MM.1S (cell line): ENCODE results near the gene SLC41A2.
"Not testable (repeated sequence)": the region's sequence is repeated elsewhere in the genome, so short reads cannot be mapped to it uniquely, and the experiment has no call there.

Experiments
- DNase-seq: peaks from one replicate; pipeline ENCODE4 v3.0.0-alpha.2; 2015
- H2AFZ ChIP-seq: fragments of 300-600 bp; sonication (generic); 2 replicates; pipeline ENCODE4 v1.6.0; 2016; ENCODE audit warnings: antibody characterized with exemption, low read length
- H3F3A ChIP-seq: fragments of 300-600 bp; sonication (generic); 2 replicates; pipeline ENCODE4 v1.6.1; 2016; ENCODE audit warnings: mild to moderate bottlenecking, antibody characterized with exemption, low read length, moderate library complexity, mixed read lengths; ENCODE audit not compliant: insufficient read depth
- H3K27ac ChIP-seq: fragments of 300-600 bp; sonication (generic); 2 replicates; pipeline ENCODE4 v1.5.1; 2016; ENCODE audit warnings: mild to moderate bottlenecking, low read length
- H3K27me3 ChIP-seq: fragments of 300-600 bp; sonication (generic); replicated peaks from 2 replicates; pipeline ENCODE4 v1.6.0; 2016; ENCODE audit warnings: low read length; ENCODE audit not compliant: insufficient read depth
- H3K36me3 ChIP-seq: fragments of 300-600 bp; sonication (generic); replicated peaks from 2 replicates; pipeline ENCODE4 v1.6.1; 2016; ENCODE audit warnings: mild to moderate bottlenecking, low read length, mixed read lengths; ENCODE audit not compliant: insufficient read depth
- H3K4me1 ChIP-seq: fragments of 300-600 bp; sonication (generic); 2 replicates; pipeline ENCODE4 v1.6.1; 2016; ENCODE audit warnings: low read length, mixed read lengths
- H3K4me2 ChIP-seq: fragments of 300-600 bp; sonication (generic); 2 replicates; pipeline ENCODE4 v1.6.0; 2016; ENCODE audit warnings: low read depth, low read length
- H3K4me3 ChIP-seq: fragments of 300-600 bp; sonication (generic); 2 replicates; pipeline ENCODE4 v1.5.1; 2016; ENCODE audit warnings: low read length, mixed read lengths
- H3K79me2 ChIP-seq: fragments of 300-600 bp; sonication (generic); 2 replicates; pipeline ENCODE4 v1.6.1; 2016; ENCODE audit warnings: mixed run types, low read length, mixed read lengths
- H3K9ac ChIP-seq: fragments of 300-600 bp; sonication (generic); 2 replicates; pipeline ENCODE4 v1.6.1; 2016; ENCODE audit warnings: low read length, mixed read lengths
- H3K9me2 ChIP-seq: fragments of 300-600 bp; sonication (generic); replicated peaks from 2 replicates; pipeline ENCODE4 v1.6.1; 2016; ENCODE audit warnings: mild to moderate bottlenecking, low read length, mixed read lengths; ENCODE audit not compliant: insufficient read depth
- H3K9me3 ChIP-seq: fragments of 300-600 bp; sonication (generic); replicated peaks from 2 replicates; pipeline ENCODE4 v1.6.1; 2016; ENCODE audit warnings: mild to moderate bottlenecking, low read length, mixed read lengths; ENCODE audit not compliant: insufficient read depth
- H4K20me1 ChIP-seq: fragments of 300-600 bp; sonication (generic); 2 replicates; pipeline ENCODE4 v1.6.1; 2016; ENCODE audit warnings: mild to moderate bottlenecking, low read length, moderate library complexity, mixed read lengths; ENCODE audit not compliant: insufficient read depth
- EZH2 ChIP-seq: fragments of 300-600 bp; sonication (generic); optimal IDR thresholded peaks from 2 replicates; pipeline ENCODE3; 2017; ENCODE audit warnings: low read depth, mild to moderate bottlenecking, antibody characterized with exemption, low read length, mixed read lengths
- EZH2phosphoT487 ChIP-seq: fragments of 300-600 bp; sonication (generic); IDR thresholded peaks from 2 replicates; pipeline ENCODE4 v1.6.1; 2018; ENCODE audit warnings: antibody characterized with exemption, low read length
- TF ChIP-seq, protein P1 (sequence below): fragments of 300-600 bp; sonication (generic); IDR thresholded peaks from 2 replicates; pipeline ENCODE4 v1.5.1; 2016; ENCODE audit warnings: antibody characterized with exemption, low read length, mixed read lengths

Gene SLC41A2

DNA sequence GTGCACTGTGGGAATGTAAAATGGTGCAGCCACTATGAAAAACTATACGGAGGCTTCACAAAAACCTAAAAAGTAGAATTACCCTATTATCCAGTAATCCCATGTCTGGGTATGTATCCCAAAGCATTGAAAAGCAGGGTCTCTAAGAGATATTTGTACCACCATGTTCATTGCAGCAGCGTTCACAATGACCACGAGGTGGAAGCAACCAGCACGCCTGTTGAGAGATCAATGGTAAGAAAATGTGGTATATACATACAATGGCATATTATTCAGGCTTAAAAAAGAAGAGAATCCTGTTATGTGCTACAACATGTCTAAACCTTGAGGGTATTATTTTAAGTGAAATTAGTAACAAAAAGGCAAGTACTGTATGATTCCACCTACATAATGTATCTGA, 27.1 kb upstream of the SLC41A2 start:
- peaks cover 19% of the 10 kb centered on the region for H3K36me3 ChIP-seq
- H3F3A ChIP-seq = peaks cover 11% of the 10 kb centered on the region; the same call in 1 of the 2 replicates
- peak overlapping the region; percentile 82 for H2AFZ ChIP-seq
- H3K27ac ChIP-seq = peak overlapping the region; percentile 48; the same call in 1 of the 2 replicates
- H3K4me3 ChIP-seq = peak overlapping the region; percentile 77
- H3K9me3 ChIP-seq = no peaks in the 10 kb centered on the region
- no peaks in the 10 kb centered on the region for H3K9me2 ChIP-seq
- TF ChIP-seq EZH2 = no peak
- no peak for TF ChIP-seq EZH2phosphoT487
- TF ChIP-seq, protein P1, sequence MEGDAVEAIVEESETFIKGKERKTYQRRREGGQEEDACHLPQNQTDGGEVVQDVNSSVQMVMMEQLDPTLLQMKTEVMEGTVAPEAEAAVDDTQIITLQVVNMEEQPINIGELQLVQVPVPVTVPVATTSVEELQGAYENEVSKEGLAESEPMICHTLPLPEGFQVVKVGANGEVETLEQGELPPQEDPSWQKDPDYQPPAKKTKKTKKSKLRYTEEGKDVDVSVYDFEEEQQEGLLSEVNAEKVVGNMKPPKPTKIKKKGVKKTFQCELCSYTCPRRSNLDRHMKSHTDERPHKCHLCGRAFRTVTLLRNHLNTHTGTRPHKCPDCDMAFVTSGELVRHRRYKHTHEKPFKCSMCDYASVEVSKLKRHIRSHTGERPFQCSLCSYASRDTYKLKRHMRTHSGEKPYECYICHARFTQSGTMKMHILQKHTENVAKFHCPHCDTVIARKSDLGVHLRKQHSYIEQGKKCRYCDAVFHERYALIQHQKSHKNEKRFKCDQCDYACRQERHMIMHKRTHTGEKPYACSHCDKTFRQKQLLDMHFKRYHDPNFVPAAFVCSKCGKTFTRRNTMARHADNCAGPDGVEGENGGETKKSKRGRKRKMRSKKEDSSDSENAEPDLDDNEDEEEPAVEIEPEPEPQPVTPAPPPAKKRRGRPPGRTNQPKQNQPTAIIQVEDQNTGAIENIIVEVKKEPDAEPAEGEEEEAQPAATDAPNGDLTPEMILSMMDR = peak; percentile 43
- peaks cover 12% of the 10 kb centered on the region for H3K4me1 ChIP-seq
- H3K9ac ChIP-seq = peak overlapping the region; percentile 67; the same call in 1 of the 2 replicates
- peak overlapping the region; percentile 89 for H3K4me2 ChIP-seq
- H3K79me2 ChIP-seq = peaks cover 42% of the 10 kb centered on the region
- H3K27me3 ChIP-seq = no peaks in the 10 kb centered on the region
- peak; percentile 35 for DNase-seq
- no peaks in the 10 kb centered on the region for H4K20me1 ChIP-seq

DNA sequence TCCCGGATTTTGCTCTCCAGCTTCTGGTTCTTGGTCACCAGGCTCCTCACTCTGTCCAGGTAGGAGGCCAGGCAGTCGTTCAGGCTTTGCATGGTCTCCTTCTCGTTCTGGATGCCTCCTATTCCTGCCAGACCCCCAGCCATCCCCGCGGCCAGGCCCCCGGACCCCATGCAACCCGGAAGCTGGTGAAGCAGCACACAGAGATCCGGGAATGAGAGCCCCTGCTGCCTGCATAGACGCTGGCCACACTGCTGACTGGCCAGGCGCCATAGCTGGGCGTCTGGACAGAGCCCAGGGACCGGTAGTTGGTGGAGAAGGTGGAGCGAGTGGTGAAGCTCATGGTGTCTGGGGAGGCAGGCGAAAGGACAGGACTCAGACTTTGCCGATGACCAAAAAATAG, 19.6 kb upstream of the SLC41A2 start:
- H3K4me3 ChIP-seq, H3K9ac ChIP-seq, H3K4me2 ChIP-seq, H3K27ac ChIP-seq, H4K20me1 ChIP-seq, H3K36me3 ChIP-seq, H3K79me2 ChIP-seq, H3K9me3 ChIP-seq, DNase-seq, H3K27me3 ChIP-seq, H3F3A ChIP-seq, H3K9me2 ChIP-seq, H2AFZ ChIP-seq, H3K4me1 ChIP-seq: not testable (repeated sequence)

DNA sequence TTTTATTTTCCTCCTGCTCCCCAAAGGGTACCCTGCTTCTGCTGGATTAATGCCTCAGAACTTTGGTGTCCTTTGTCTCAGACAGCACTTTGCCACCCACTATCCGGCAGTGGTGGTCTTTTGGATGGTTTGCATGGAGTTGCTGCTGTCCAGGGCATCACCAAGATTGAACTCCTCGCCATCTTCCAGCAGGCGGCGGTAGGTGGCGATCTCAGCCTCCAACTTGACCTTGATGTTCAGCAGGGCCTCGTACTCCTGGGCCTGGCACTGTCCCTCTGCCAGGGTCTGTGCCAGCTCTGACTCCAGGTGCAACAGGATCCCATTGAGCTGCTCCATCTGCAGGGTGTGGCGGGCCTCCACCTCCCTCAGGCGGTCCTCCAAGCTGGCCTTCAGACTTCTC, 18.6 kb upstream of the SLC41A2 start:
- Histone ChIP-seq H3K27ac (no peak overlapping the region), H4K20me1 (no peaks in the 10 kb centered on the region), H3K9ac (no peak overlapping the region), H2AFZ (no peak overlapping the region), H3K79me2 (no peaks in the 10 kb centered on the region), H3F3A (peaks cover 8% of the 10 kb centered on the region), H3K27me3 (no peaks in the 10 kb centered on the region), H3K9me2 (no peaks in the 10 kb centered on the region), H3K4me2 (no peak overlapping the region), H3K36me3 (no peaks in the 10 kb centered on the region), H3K4me3 (no peak overlapping the region), H3K9me3 (no peaks in the 10 kb centered on the region), H3K4me1 (no peaks in the 10 kb centered on the region)
- TF ChIP-seq EZH2 (no peak), EZH2phosphoT487 (no peak)
- TF ChIP-seq, protein P1 = no peak
- DNase-seq = no peak

DNA sequence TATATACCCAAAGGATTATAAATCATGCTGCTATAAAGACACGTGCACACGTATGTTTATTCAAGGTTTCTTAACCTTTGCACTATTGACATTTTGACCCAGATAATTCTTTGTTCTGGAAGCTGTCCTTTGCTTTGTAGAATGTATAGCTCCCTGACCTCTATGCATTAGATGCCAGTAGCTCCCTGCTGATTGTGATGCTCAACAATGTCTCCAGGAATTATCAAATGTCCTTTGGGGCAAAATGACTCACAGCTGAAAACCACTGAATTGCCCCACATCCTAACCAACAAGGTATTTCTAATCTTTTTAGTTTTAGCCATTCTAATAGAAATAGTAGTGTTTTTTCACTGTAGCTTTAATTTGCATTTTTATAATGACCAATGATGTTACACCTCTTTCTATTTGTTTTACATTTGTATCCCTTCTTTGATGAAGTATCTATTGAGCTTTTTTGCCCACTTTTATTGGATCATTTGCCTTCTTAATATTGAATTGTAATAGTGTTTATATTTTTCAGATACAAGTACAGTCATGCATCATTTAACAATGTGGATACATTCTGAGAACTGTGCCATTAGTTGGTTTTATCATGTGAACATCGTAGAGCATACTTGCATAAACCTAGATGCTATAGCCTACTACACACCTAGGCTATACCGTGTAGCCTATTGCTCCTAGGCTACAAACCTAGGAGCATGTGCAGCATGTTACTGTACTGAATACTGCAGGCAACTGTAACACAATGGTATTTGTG, 17.7 kb upstream of the SLC41A2 start:
- no peak for TF ChIP-seq EZH2
- no peak for TF ChIP-seq EZH2phosphoT487
- TF ChIP-seq, protein P1 = no peak
- H3K4me1 ChIP-seq = no peaks in the 10 kb centered on the region
- no peak overlapping the region for H3K4me2 ChIP-seq
- DNase-seq = no peak
- H3F3A ChIP-seq = peaks cover 8% of the 10 kb centered on the region
- H3K79me2 ChIP-seq = no peaks in the 10 kb centered on the region
- no peak overlapping the region for H3K9ac ChIP-seq
- H3K4me3 ChIP-seq = no peak overlapping the region
- H3K9me3 ChIP-seq = no peaks in the 10 kb centered on the region
- no peak overlapping the region for H3K27ac ChIP-seq
- no peak overlapping the region for H2AFZ ChIP-seq
- no peaks in the 10 kb centered on the region for H3K36me3 ChIP-seq
- no peaks in the 10 kb centered on the region for H3K27me3 ChIP-seq
- no peaks in the 10 kb centered on the region for H4K20me1 ChIP-seq
- H3K9me2 ChIP-seq = no peaks in the 10 kb centered on the region
